NCI-H1436 treated with DMSO at 0.1 percent for 48 hours (cell line): ENCODE results near the gene NUP58.
"Not testable (repeated sequence)": the region's sequence is repeated elsewhere in the genome, so short reads cannot be mapped to it uniquely, and the experiment has no call there.

ENCODE experiments used
- DNase-seq: peaks from one replicate; lab custom pipeline; 2025; lab: John Stamatoyannopoulos, UW

The NUP58 gene

DNA sequence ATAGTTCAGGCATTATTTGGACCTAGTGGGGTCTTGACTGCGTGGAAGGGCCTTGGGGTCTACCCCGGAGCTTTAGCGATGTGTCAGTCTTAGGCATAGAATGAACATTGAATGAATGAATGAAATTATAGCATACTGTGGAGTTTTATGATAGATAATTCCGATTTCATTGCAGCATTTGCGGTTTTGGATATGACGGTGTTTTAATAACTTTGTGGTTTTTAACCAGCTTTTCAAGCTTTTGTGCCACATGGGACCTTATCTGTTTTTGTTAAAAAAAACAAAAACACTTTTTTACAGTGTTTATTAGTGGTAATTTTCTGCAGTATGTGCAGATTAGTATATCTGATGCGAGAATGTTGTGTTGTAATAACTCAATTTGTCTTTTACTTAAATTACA is 696 bp downstream of the NUP58 start:
- no peak for DNase-seq

- DNase-seq: no peak
These were observed 5.4 kb downstream of the NUP58 start for GRCh38 chr13:25306671-25307464.

GRCh38 chr13:25310891-25311290 is 9.5 kb downstream of the NUP58 start:
- DNase-seq: no peak

DNA sequence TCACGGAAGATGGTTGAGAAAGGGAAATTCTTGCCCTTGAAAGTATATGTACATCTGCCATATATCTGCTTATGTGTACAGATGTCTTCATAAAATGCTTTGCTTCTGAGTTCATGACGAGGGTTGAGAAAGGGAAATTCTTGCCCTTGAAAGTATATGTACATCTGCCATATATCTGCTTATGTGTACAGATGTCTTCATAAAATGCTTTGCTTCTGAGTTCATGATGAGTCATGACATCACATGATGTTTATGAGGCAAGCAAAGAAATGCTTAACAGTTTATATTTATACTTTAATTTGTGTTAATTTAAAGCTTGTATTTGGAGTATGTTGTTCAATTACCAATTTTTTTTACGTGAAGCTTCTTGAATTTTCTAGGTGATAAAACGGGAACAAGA is 17.5 kb downstream of the NUP58 start:
- not testable (repeated sequence) for DNase-seq

DNA sequence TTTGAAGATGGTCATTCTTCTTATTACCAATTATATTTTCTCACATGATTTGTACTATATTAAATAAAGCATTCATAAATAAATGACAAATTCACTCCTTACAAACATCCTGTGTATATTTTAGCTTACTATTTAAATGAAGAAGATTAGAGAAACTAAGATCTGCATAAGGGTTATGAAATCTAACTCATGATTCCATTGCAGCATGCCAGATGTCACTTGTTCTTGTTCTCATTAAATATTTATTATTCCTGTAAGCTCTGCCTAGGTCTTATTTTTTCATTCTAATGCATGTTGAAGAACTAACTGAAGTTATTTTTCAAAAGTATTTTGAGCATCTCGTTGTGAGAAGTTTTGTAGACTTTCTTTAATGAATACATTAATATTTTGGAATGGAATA is 18.3 kb downstream of the NUP58 start:
- no peak for DNase-seq

GRCh38 chr13:25324100-25324499 is 22.7 kb downstream of the NUP58 start:
- DNase-seq: no peak

DNA sequence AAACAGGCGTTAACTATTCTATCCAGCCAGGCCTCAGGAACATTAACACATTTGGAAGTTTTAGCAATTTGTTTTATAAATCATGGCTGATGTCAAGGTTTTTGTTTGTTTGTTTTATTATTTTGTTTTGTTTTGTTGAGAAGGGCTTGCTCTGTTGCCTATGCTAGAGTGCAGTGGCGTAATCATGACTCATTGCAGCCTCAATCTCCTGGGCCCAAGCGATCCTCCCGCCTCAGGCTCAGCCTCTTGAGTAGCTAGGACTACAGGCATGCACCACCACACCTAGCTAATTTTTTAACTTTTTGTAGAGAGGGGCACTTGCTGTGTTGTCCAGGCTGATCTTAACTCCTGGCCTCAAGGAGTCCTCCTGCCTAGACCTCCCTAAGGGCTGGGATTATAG is 28.3 kb downstream of the NUP58 start:
- no peak for DNase-seq

DNA sequence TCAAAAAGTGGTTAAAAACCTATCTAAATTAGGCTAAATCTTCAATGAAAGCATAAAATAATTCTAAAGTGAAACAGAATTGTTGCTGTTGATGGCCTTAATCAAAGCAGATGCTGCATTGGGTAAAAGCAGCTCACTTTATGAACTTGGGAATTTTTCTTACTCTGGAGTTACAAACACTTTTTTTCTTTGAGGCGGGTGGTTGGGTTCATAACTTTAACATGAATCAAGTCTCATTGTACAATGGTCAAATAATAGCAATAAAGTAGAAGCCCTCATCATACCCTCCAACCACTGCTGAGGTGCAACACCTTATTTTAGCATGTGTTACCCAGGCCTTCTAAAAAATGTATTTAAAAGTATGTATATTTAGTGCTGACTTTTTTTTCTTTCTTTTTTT is 29.1 kb downstream of the NUP58 start:
- no peak for DNase-seq

- no peak for DNase-seq
These were observed 34.4 kb downstream of the NUP58 start for GRCh38 chr13:25335856-25336255.

- DNase-seq: no peak
These were observed 44.2 kb downstream of the NUP58 start for GRCh38 chr13:25345576-25345975.

DNA sequence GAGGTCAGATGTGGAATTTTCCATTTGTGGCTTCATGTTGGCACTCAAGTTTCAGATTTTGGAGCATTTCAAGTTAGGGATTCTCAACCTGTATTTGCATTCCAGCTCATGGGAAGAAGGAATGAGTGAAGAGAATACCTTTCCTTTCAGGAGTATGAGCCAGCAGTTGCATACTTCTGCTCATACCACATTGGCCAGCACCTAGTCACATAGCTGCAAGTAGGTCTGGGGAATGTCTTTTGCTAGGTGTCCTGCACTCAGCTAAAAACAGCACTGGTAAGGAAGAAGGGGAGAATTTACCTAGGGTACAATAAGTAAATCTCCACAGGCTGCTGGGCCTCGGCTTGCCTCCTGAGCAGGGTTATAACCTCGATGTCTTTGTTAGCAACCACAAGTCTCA is 45.7 kb downstream of the NUP58 start:
- no peak for DNase-seq

- no peak for DNase-seq
These were observed 50.0 kb downstream of the NUP58 start for GRCh38 chr13:25351404-25351803.

GRCh38 chr13:25352230-25352629 is 50.8 kb downstream of the NUP58 start:
- DNase-seq: no peak

DNA sequence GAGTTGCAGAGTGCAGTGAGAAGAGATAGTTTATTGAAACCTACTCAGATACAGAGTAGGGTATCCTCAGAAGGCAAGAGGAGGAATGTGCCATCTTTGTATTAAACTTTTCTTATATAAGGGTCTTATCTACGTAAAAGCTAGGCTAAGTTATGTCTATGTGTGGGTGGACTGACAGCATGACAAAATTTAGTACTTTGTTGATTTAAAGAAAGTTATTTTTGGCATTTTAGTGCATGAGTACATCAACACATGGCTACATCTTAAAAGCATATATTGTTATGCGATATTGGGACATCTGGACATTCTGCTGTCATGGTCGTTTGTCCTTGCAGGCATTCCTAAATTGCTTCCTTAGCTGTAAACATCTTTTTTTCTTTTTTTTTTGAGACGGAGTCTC is 51.4 kb downstream of the NUP58 start:
- DNase-seq: no peak

DNA sequence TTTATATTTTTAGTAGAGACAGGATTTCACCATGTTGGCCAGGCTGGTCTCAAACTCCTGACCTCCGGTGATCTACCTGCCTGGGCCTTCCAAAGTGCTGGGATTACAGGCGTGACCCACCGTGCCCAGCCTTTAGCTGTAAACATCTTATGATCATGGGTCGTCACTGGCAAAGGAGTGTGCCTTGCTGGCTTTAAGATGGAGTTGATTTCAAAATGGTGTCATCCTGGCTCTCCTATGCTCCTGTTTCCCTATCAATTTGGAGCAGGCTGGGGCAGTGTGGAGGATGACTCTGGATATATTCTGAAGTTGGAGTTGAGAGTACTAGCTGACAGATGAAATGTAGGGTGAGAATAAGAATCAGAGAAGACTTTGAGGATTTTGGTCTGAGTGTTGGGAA is 51.9 kb downstream of the NUP58 start:
- DNase-seq: no peak

DNA sequence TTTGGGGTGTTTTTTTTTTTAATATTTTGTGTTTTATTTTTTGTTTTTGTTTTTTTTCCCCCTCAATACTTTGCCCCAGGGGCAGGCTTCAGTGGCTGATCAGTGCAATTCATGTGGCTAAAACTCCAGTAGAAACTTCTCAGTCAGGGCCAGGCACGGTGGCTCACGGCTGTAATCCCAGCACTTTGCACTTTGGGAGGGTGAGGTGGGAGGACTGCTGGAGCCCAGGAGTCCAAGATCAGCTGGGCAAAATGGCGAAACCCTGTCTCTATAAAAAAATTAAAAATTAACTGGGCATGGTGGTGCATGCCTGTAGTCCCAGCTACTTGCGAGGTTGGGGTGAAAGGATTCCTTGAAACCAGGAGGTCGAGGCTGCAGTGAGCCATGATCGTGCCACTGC is 53.0 kb downstream of the NUP58 start:
- DNase-seq: no peak

DNA sequence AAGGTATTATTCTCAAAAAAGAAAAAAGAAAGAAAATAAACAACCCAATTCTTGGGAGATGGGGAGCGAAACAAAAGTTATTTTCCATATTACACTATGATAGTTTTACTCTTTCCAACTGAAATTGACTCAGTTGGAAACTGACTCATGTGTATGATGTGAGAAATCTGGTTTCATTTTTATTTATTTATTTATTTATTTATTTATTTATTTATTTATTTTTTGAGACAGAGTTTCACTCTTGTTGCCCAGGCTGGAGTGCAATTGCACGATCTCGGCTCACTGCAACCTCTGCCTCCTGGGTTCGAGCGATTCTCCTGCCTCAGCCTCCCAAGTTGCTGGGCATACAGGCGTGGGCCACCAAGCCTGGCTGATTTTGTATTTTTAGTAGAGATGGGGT is 59.0 kb downstream of the NUP58 start:
- not testable (repeated sequence) for DNase-seq

- no peak for DNase-seq
These were observed 64.4 kb downstream of the NUP58 start for GRCh38 chr13:25365720-25366235.

DNA sequence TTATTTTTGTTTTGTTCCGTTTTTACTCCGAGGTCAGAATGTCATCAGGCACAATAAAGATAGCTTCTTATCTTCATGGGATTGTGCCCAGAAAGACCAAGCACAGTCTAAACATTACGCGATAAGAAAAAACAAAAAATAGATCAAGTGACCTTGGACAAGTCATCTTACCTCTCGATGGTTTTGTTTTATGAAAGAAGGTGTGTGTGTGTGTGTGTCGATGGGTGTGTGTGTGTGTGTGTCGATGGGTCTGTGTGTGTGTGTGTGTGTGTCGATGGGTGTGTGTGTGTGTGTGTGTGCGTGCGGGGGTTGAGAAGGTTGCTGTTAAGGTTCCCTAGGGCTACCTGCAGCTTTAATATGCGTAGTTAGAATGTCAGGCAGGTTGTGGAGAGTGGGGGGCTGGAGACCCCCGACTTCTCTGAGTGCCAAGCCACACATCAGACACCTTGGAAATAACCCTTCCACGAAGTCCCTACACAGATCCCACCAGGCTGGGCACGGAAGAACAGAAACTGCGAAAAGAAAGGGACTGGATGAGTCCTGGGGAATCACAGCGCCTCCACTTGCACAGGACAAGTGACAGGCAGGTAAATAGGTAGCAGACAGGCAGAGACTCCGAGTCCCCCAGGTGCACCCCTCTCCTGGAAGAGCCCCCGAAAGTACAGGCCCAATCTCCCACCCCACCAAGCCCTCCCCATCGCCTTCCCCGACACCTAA is 69.9 kb downstream of the NUP58 start:
- no peak for DNase-seq

DNA sequence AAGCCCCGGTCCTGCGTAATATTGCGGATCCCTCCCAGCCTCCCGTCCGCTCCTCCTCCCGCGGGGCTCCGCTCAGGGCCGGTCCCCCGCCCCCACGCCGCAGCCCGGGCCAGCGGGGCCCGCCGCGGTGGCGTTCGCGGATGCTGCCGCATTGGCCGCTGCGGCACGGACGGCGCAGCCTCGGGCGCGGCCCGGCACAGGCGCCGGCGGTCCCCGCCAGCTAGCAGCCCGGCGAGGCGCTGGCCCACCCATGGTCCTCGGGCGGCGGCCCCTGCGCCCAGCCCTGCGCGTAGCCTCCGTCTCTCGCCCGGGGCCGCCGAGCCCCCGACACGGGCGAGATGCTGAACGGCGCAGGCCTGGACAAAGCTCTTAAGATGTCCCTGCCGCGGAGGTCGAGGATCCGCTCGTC is 70.5 kb downstream of the NUP58 start, which contains the start of gene ATP8A2:
Gene ATP8A2, plus strand, starts transcription at position 100 of the 409 bp plus-strand sequence. Its CDS starts 239 bp downstream, at position 339.
- no peak for DNase-seq

DNA sequence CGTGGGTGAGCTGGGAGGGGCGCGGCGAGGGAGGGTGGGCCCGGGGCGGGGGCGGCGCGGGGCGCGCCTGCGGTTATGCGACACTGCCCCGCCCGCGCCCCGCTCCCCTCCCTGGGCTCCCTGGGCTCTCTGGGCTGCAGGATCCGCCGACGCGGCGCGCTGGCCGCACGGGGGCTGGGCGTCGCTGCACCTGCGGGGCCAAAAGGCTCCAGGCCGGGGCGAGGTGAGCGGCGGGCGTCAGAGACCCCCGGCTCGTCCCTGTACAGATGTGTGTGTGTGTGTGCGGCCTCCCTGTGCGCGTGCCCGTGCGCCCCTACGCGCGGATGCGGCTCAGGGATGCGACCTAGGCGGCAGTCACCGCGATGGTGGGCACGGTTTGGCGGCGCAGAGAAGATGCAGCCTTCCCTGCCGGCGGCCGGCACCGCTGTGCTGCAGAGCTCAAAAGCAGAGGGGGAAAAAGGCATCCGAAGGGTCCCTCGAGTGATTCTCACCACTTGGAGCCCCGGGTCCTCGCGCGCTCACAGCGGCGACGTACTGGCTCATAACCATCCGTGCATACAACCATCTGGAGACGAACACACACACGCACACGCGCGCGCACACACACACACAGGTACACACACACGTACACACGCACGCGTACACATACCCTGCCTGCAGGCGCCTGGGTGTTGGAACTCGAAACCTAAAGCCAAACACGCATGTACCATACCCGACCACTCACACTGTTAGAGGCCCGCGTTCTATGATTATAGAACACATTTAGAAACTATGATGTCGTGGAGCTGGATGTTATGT is 71.1 kb downstream of the NUP58 start:
- no peak for DNase-seq

- no peak for DNase-seq
These were observed 74.4 kb downstream of the NUP58 start for GRCh38 chr13:25375727-25376358.
